Ovary (tissue), 3 donors: Measurements from ENCODE around the gene P4HA1.

Source experiments
- EP300 ChIP-seq: sonication (generic); formaldehyde crosslinking; IDR thresholded peaks from one replicate; pipeline ENCODE4 v1.6.1; 2017; ENCODE audit warnings: antibody characterized with exemption
- POLR2A ChIP-seq: fragments of 450-650 bp; IDR thresholded peaks from one replicate; pipeline ENCODE4 v1.6.1; 2017; ENCODE audit warnings: antibody characterized with exemption, mild to moderate bottlenecking, moderate library complexity
- TF ChIP-seq, protein P1 (sequence below), 3 donors: fragments of 450-650 bp in 2 of 3; fragments of 200-600 bp in 1 of 3; IDR thresholded peaks; one replicate each; pipeline versions ENCODE4 v1.5.1 to v1.8.0; 2016 to 2022; ENCODE audit warnings: antibody characterized with exemption in 3 of 3, mild to moderate bottlenecking in 1 of 3
- donor health status: DM: no; HTN: no; CAD: no.

DNA sequence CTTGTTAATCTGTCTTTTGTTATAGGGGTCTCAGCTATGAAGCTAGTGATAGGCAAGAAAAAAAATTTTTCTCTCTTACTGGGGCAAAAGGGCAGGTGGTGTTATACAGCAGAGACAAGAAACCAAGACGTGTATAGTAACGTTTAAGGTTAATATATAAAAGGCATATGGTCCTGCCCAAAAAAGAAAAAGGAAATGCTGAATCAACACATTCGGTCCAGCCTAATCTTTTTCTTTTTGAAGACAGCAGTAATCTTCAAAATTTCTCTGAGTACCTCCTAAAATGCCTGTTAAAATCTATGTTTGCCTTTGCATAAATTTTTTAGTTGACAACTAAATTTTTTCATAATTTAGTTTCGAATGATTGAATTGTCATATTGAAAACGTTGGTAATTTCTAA lies 54.5 kb downstream of the P4HA1 start:
- TF ChIP-seq, protein P1, sequence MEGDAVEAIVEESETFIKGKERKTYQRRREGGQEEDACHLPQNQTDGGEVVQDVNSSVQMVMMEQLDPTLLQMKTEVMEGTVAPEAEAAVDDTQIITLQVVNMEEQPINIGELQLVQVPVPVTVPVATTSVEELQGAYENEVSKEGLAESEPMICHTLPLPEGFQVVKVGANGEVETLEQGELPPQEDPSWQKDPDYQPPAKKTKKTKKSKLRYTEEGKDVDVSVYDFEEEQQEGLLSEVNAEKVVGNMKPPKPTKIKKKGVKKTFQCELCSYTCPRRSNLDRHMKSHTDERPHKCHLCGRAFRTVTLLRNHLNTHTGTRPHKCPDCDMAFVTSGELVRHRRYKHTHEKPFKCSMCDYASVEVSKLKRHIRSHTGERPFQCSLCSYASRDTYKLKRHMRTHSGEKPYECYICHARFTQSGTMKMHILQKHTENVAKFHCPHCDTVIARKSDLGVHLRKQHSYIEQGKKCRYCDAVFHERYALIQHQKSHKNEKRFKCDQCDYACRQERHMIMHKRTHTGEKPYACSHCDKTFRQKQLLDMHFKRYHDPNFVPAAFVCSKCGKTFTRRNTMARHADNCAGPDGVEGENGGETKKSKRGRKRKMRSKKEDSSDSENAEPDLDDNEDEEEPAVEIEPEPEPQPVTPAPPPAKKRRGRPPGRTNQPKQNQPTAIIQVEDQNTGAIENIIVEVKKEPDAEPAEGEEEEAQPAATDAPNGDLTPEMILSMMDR (IDR thresholded peaks at IDR 0.05): no peak
- TF ChIP-seq POLR2A: no peak
- TF ChIP-seq EP300: no peak
